Measurements from ENCODE around the gene HMSD. TPM values are rescaled to one million over a fixed set of nuclear protein-coding genes. Genes with fewer than 3 reads are reported as not detected.
"Not testable (repeated sequence)": the region's sequence is repeated elsewhere in the genome, so short reads cannot be mapped to it uniquely, and the experiment has no call there.

HMSD gene
- total RNA-seq, 1 donor from 2014 or later = 0.11 TPM

DNA sequence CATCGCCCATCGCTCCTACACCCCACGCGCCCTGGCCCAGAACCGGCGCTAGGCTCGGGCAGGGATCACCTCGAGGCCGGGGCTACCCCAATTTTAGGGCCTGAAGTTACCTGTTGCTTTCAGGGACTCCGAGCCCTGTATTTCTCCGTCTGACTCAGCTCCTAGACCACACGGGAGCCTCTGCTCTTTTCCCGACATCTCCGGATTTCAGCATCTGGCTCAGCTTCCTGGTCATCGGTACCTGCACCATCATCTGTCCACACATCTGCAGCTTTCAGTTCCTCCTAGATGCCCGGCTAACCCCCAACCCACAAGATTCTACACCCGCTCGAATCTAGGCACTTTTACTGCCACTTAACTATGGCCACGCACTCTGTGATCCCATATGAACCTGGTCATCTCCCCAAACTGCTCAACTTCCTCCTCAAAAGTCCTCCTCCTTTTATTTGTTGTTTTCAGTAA lies 12.1 kb upstream of the HMSD start:
- H3K36me3 Mint-ChIP-seq (ENCODE audit: low read depth) = no peaks in the 10 kb centered on the region
- peaks cover 3% of the 10 kb centered on the region for H3K4me1 Mint-ChIP-seq
- peaks cover 11% of the 10 kb centered on the region for H3K27me3 Mint-ChIP-seq
- ATAC-seq (ENCODE audit: low read depth) (no peak), DNase-seq (no peak)
- ChIA-PET CTCF (interaction anchor here (0.6 to 4.0 kb wide), 7 partner anchors 10 to 419 kb away, joined by 3 to 48 read pairs (median 4); no protein-coding TSS in a partner anchor), POLR2A (no interaction called here)
- H3K27ac Mint-ChIP-seq = no peak overlapping the region
- TF ChIP-seq, protein P1, sequence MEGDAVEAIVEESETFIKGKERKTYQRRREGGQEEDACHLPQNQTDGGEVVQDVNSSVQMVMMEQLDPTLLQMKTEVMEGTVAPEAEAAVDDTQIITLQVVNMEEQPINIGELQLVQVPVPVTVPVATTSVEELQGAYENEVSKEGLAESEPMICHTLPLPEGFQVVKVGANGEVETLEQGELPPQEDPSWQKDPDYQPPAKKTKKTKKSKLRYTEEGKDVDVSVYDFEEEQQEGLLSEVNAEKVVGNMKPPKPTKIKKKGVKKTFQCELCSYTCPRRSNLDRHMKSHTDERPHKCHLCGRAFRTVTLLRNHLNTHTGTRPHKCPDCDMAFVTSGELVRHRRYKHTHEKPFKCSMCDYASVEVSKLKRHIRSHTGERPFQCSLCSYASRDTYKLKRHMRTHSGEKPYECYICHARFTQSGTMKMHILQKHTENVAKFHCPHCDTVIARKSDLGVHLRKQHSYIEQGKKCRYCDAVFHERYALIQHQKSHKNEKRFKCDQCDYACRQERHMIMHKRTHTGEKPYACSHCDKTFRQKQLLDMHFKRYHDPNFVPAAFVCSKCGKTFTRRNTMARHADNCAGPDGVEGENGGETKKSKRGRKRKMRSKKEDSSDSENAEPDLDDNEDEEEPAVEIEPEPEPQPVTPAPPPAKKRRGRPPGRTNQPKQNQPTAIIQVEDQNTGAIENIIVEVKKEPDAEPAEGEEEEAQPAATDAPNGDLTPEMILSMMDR (IDR thresholded peaks at IDR 0.05) = no peak
- intact Hi-C loops (cut with micrococcal nuclease) = loop anchor here (1.0 to 2.0 kb wide), 6 partner anchors 12 to 419 kb away; partner anchors contain the start of genes HMSD and SERPINB8
- no peaks in the 10 kb centered on the region for H3K9me3 Mint-ChIP-seq
- no peak overlapping the region for H3K4me3 Mint-ChIP-seq

DNA sequence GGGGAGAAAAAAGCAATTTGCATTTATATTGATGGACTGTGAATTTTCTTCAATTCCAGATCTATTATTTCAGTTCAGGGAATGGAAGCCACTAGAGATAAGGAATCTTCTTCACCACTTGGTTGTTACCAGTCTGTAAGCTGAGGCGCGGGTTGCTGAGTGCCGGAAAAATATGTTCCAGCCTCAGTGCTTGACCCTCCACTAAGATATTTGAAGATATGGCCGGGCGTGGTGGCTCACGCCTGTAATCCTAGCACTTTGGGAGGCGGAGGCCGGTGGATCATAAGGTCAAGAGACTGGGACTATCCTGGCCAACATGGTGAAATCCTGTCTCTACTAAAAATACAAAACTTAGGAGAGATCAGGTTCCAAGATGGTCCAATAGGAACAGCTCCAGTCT lies 9.1 kb upstream of the HMSD start:
- intact Hi-C loops (cut with micrococcal nuclease) = no loop called here
- H3K36me3 Mint-ChIP-seq (ENCODE audit: low read depth) = no peaks in the 10 kb centered on the region
- no peaks in the 10 kb centered on the region for H3K9me3 Mint-ChIP-seq
- no peak overlapping the region for H3K4me3 Mint-ChIP-seq
- H3K27me3 Mint-ChIP-seq = peaks cover 28% of the 10 kb centered on the region
- DNase-seq (no peak), ATAC-seq (ENCODE audit: low read depth) (no peak)
- H3K4me1 Mint-ChIP-seq = peaks cover 3% of the 10 kb centered on the region
- TF ChIP-seq, protein P1 (IDR thresholded peaks at IDR 0.05) = no peak
- ChIA-PET POLR2A (no interaction called here), CTCF (interaction anchor here (1.2 kb wide), 1 partner anchor 10 kb away, joined by 3 read pairs; no protein-coding TSS in a partner anchor)
- no peak overlapping the region for H3K27ac Mint-ChIP-seq

DNA sequence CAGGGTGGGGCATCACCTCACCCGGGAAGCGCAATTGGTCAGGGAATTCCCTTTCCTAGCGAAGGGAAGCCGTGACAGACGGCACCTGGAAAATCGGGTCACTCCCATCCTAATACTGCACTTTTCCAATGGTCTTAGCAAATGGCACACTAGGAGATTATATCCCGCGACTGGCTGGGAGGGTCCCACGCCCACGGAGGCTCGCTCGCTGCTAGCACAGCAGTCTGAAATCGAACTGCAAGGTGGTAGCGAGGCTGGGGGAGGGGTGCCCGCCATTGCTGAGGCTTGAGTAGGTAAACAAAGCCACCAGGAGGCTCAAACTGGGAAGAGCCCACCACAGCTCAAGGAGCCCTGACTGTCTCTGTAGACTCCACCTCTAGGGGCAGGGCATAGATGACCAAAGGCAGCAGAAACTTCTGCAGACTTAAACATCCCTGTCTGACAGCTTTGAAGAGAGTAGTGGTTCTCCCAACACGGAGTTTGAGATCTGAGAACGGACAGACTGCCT lies 8.5 kb upstream of the HMSD start:
- H3K27ac Mint-ChIP-seq; H3K4me3 Mint-ChIP-seq; DNase-seq; intact Hi-C loops (cut with micrococcal nuclease); H3K36me3 Mint-ChIP-seq (ENCODE audit: low read depth); ATAC-seq (ENCODE audit: low read depth); H3K9me3 Mint-ChIP-seq; H3K4me1 Mint-ChIP-seq; POLR2A ChIA-PET: not testable (repeated sequence)
- H3K27me3 Mint-ChIP-seq = peaks cover 28% of the 10 kb centered on the region
- CTCF ChIA-PET = interaction anchor here (1.2 kb wide), 1 partner anchor 10 kb away, joined by 3 read pairs; no protein-coding TSS in a partner anchor

DNA sequence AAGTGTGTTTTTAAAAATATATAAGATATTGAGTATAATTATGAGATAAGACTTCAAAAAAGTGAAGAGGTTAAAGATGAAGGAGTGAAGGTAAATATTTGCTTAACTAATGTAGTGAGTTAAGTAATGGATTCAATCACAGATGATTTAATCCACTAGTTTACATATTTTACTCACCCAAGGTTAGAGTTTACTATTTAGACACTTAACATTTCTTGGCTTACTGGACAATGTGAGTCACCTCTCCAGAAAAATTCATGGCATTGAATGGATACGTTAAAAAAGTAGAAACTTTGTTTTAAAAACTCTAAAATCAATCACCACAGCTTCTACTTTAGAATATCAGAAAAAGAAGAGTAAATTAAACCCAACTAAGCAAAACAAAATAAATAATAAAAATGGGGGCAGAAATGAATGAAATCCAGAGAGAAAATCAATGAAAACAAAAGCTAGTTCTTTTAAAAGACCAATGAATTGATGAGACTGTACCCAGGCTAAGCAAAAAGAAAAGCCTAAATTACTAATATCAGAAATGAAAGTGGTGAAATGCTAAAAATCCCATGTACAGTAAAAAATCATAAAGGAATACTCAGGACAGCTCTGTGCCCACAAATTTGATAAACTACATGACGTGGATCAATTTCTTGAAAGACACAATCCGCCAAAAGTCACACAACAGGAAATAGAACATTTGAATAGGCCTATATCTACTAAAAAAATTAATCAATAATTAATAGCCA lies 1.9 kb upstream of the HMSD start:
- Mint-ChIP-seq H3K27me3 (peaks cover 31% of the 10 kb centered on the region), H3K4me1 (peaks cover 19% of the 10 kb centered on the region), H3K36me3 (ENCODE audit: low read depth) (no peaks in the 10 kb centered on the region), H3K4me3 (no peak overlapping the region), H3K27ac (no peak overlapping the region), H3K9me3 (peaks cover 5% of the 10 kb centered on the region)
- intact Hi-C loops (cut with micrococcal nuclease) = no loop called here
- DNase-seq = no peak
- TF ChIP-seq, protein P1 (IDR thresholded peaks at IDR 0.05) = no peak
- ATAC-seq (ENCODE audit: low read depth) = no peak
- CTCF ChIA-PET = interaction anchor here (1.7 kb wide), 1 partner anchor 11 kb away, joined by 3 read pairs; no protein-coding TSS in a partner anchor
- POLR2A ChIA-PET = no interaction called here

DNA sequence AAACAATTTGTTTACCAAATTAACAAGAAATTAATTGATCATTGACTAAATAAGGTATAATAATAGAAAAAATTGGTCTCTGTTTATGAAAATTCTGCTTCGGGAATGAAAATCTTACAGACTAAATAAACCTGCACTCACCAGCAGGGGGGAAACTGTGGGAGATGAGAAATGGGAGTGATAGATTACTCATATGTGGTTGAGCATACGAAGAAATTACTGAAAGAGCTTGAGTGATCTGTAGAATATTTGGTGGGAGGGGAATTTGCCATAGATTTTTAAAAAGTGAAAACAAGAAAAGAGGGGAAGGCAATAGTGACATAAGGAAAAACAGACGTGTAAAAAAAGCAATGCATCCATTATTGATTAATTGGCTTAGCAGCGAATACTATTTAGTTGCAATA lies 2.2 kb downstream of the HMSD start:
- DNase-seq (no peak), ATAC-seq (ENCODE audit: low read depth) (no peak)
- no peak overlapping the region for H3K4me3 Mint-ChIP-seq
- no peaks in the 10 kb centered on the region for H3K36me3 Mint-ChIP-seq (ENCODE audit: low read depth)
- CTCF ChIA-PET = interaction anchor here (0.8 kb wide), 2 partner anchors 12 to 15 kb away, joined by 3 to 4 read pairs; no protein-coding TSS in a partner anchor
- no peak overlapping the region for H3K27ac Mint-ChIP-seq
- TF ChIP-seq, protein P1 (IDR thresholded peaks at IDR 0.05) = no peak
- POLR2A ChIA-PET = no interaction called here
- H3K4me1 Mint-ChIP-seq = peaks cover 19% of the 10 kb centered on the region
- peaks cover 9% of the 10 kb centered on the region for H3K27me3 Mint-ChIP-seq
- H3K9me3 Mint-ChIP-seq = peaks cover 5% of the 10 kb centered on the region
- intact Hi-C loops (cut with micrococcal nuclease) = no loop called here
